GM12872 (cell line): ENCODE results near the gene FLNC.

Source experiments
- TF ChIP-seq, protein P1 (sequence below): IDR thresholded peaks from 3 replicates; pipeline ENCODE4 v1.5.1; 2011; ENCODE audit warnings: low read depth, mild to moderate bottlenecking, low read length, moderate library complexity; ENCODE audit not compliant: insufficient read depth

The FLNC gene

GRCh38 chr7:128871050-128871449, 40.8 kb downstream of the FLNC start:
- TF ChIP-seq, protein P1, sequence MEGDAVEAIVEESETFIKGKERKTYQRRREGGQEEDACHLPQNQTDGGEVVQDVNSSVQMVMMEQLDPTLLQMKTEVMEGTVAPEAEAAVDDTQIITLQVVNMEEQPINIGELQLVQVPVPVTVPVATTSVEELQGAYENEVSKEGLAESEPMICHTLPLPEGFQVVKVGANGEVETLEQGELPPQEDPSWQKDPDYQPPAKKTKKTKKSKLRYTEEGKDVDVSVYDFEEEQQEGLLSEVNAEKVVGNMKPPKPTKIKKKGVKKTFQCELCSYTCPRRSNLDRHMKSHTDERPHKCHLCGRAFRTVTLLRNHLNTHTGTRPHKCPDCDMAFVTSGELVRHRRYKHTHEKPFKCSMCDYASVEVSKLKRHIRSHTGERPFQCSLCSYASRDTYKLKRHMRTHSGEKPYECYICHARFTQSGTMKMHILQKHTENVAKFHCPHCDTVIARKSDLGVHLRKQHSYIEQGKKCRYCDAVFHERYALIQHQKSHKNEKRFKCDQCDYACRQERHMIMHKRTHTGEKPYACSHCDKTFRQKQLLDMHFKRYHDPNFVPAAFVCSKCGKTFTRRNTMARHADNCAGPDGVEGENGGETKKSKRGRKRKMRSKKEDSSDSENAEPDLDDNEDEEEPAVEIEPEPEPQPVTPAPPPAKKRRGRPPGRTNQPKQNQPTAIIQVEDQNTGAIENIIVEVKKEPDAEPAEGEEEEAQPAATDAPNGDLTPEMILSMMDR, result no peak

- TF ChIP-seq, protein P1, result 0 out of 3 replicates have a peak, but pooled peaks have one; percentile 20
Measured at GRCh38 chr7:128872394-128872824, 42.2 kb downstream of the FLNC start.

DNA sequence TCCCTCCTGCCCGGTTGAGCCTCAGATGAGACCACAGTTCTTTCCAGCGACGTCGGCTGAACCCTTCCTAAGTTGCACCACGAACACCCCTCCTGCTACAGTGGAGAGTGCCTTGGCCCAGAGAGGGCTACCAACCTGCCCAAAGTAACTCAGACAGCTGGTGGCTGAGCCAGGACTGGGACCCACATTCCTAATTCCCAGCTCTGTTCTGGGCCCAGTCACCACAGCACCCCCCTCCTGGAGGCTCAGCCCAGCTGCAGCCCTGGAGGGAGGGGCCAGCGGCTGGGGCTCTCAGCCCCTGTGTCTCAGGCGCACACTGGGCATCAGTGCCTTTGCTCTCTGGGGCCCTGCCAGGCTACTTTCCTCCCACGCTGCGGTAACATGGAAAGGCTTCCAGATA, 43.0 kb downstream of the FLNC start:
- TF ChIP-seq, protein P1, result no peak

DNA sequence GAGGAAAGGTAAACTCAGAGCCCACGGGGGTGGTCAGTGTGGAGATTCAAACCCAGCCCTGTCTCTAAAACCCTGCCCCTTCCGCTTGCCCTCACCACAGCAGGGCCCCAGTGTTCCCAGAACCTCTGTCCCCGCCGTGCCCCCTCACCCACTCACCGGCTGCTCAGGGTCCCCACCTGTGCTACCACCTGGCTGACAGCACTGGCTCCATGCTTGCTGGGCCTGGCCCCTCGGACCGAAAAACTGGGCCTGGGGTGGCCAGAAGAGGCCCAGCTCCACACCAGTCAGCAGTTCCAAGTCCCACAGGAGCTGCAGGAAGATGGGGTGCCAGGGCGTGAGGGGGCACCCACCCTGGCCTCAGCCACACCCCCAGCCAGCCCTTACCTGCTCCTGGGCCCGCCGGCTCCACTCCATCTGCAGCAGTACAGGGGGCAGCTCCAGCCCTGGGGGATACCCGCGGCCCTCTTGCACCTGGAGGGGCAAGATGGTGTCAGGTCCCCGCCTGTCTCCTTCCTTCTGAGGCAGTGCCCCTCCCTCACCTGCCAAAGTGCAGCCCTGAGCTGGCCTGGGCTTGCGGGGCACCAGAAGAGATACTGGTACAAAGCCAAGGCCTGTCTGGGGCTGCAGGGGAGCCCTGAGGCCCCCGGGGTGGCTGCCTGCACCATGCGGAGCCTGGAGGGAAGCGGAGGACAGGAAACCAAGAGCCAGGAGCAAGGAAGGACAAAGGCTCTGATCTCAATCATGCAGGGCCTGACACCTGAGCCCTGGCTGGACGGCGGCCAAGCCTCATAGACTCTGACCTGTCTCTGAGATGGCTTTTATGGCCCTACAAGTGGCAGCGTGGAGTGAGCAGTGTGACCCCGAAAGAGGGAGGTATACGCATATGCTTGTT, 44.2 kb downstream of the FLNC start:
- TF ChIP-seq, protein P1, result no peak

DNA sequence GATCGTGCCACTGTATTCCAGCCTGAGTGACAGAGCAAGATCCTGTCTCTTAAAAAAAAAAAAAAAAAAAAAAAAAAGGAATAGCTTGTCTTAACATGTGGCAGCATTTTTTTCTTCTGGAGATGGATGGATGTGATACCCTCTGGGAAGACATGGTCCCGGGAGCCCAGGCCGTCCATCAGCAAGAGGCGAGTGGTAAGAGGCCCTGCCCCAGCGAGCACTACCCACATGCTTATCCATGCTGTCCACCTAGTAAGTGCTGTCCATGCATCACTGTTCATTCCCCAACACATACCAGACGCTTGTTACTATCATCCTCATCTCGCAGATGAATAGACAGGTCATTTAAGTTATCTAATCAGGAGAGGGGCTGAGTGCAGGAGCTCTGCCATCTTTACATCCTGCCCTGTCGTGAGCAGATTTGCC, 45.3 kb downstream of the FLNC start:
- TF ChIP-seq, protein P1, result no peak

- TF ChIP-seq, protein P1, result no peak
Measured at GRCh38 chr7:128876127-128876526, 45.9 kb downstream of the FLNC start.

GRCh38 chr7:128876586-128876977, 46.4 kb downstream of the FLNC start:
- TF ChIP-seq, protein P1, result no peak
